ENCODE measurements around the gene NFIB. TPM values are rescaled to one million over a fixed set of nuclear protein-coding genes. Genes with fewer than 3 reads are reported as not detected.
A peak's percentile ranks its signal among the peaks of the same experiment; 100 is the strongest.

Gene NFIB
- polyA plus RNA-seq, 2 of the 4 experiments (the other 2 are of a cell fraction), result 10.7 to 21.7 TPM

DNA sequence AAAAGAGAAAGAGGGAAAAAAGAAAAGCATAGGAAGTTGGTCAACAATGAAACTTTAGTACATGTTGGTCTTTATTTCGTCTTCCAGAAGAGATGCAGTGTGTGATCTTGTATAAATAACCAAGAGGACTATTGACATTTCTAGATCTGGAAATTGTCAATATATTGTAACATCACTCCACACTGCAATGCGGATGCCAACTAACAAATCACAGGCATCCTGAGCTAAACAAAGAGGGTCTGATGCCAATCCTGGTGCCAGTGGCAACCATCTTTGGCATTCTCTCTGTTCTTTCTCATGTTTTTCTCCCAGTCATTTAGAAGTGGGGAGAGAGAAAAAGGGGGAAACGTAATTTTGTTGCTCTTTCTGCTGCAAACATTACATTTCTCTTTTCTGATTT is 9.7 kb downstream of the NFIB start:
- Histone ChIP-seq H3K4me2 (no peak overlapping the region), H3K4me3 (no peak overlapping the region), H3K9me3 (no peaks in the 10 kb centered on the region), H3K4me1 (peaks cover 40% of the 10 kb centered on the region), H3K27ac (no peak overlapping the region)
- DNase-seq (ENCODE audit: low read depth in 1 of 2, low spot score in 1 of 2), result no peak
- TF ChIP-seq RAD21 (conservative IDR thresholded peaks at IDR 0.05 in 1 of 2, IDR thresholded peaks at IDR 0.05 in 1 of 2), result no peak
- no peak for TF ChIP-seq EP300 (IDR thresholded peaks at IDR 0.05)
- TF ChIP-seq KDM1A (IDR thresholded peaks at IDR 0.05; ENCODE audit: low read depth), result no peak
- no peak for TF ChIP-seq BHLHE40 (IDR thresholded peaks at IDR 0.05; ENCODE audit: low read depth, low read length)
- no peak for TF ChIP-seq FOSL2 (IDR thresholded peaks at IDR 0.05)
- no peak for TF ChIP-seq FOSL2 (CRISPR knock-in tag; IDR thresholded peaks at IDR 0.05)
- TF ChIP-seq GATA3 (IDR thresholded peaks at IDR 0.05; ENCODE audit: borderline replicate concordance), result no peak
- TF ChIP-seq, protein P1, sequence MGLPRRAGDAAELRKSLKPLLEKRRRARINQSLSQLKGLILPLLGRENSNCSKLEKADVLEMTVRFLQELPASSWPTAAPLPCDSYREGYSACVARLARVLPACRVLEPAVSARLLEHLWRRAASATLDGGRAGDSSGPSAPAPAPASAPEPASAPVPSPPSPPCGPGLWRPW (IDR thresholded peaks at IDR 0.05), result no peak
- TF ChIP-seq NPAS2 (CRISPR knock-in tag; IDR thresholded peaks at IDR 0.05; ENCODE audit: borderline replicate concordance), result no peak
- TF ChIP-seq CBX2 (IDR thresholded peaks at IDR 0.05; ENCODE audit: borderline replicate concordance, low read depth), result no peak
- TF ChIP-seq, protein P2, sequence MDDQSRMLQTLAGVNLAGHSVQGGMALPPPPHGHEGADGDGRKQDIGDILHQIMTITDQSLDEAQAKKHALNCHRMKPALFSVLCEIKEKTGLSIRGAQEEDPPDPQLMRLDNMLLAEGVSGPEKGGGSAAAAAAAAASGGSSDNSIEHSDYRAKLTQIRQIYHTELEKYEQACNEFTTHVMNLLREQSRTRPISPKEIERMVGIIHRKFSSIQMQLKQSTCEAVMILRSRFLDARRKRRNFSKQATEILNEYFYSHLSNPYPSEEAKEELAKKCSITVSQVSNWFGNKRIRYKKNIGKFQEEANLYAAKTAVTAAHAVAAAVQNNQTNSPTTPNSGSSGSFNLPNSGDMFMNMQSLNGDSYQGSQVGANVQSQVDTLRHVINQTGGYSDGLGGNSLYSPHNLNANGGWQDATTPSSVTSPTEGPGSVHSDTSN (IDR thresholded peaks at IDR 0.05), result no peak
- TF ChIP-seq RARB (CRISPR knock-in tag; IDR thresholded peaks at IDR 0.05), result no peak
- TF ChIP-seq, protein P3, sequence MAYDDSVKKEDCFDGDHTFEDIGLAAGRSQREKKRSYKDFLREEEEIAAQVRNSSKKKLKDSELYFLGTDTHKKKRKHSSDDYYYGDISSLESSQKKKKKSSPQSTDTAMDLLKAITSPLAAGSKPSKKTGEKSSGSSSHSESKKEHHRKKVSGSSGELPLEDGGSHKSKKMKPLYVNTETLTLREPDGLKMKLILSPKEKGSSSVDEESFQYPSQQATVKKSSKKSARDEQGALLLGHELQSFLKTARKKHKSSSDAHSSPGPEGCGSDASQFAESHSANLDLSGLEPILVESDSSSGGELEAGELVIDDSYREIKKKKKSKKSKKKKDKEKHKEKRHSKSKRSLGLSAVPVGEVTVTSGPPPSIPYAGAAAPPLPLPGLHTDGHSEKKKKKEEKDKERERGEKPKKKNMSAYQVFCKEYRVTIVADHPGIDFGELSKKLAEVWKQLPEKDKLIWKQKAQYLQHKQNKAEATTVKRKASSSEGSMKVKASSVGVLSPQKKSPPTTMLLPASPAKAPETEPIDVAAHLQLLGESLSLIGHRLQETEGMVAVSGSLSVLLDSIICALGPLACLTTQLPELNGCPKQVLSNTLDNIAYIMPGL (CRISPR knock-in tag; IDR thresholded peaks at IDR 0.05; ENCODE audit: borderline replicate concordance), result no peak
- TF ChIP-seq, protein P4, sequence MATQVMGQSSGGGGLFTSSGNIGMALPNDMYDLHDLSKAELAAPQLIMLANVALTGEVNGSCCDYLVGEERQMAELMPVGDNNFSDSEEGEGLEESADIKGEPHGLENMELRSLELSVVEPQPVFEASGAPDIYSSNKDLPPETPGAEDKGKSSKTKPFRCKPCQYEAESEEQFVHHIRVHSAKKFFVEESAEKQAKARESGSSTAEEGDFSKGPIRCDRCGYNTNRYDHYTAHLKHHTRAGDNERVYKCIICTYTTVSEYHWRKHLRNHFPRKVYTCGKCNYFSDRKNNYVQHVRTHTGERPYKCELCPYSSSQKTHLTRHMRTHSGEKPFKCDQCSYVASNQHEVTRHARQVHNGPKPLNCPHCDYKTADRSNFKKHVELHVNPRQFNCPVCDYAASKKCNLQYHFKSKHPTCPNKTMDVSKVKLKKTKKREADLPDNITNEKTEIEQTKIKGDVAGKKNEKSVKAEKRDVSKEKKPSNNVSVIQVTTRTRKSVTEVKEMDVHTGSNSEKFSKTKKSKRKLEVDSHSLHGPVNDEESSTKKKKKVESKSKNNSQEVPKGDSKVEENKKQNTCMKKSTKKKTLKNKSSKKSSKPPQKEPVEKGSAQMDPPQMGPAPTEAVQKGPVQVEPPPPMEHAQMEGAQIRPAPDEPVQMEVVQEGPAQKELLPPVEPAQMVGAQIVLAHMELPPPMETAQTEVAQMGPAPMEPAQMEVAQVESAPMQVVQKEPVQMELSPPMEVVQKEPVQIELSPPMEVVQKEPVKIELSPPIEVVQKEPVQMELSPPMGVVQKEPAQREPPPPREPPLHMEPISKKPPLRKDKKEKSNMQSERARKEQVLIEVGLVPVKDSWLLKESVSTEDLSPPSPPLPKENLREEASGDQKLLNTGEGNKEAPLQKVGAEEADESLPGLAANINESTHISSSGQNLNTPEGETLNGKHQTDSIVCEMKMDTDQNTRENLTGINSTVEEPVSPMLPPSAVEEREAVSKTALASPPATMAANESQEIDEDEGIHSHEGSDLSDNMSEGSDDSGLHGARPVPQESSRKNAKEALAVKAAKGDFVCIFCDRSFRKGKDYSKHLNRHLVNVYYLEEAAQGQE (IDR thresholded peaks at IDR 0.05), result no peak
- TF ChIP-seq, protein P5, sequence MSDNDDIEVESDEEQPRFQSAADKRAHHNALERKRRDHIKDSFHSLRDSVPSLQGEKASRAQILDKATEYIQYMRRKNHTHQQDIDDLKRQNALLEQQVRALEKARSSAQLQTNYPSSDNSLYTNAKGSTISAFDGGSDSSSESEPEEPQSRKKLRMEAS (IDR thresholded peaks at IDR 0.05), result no peak
- TF ChIP-seq ESRRA (IDR thresholded peaks at IDR 0.05; ENCODE audit: borderline replicate concordance, low read length), result no peak
- no peak for TF ChIP-seq JUNB (IDR thresholded peaks at IDR 0.05)
- POLR2A ChIA-PET, result no interaction called here
- CTCF ChIA-PET, result interaction anchor here (0.6 kb wide), 1 partner anchor 27 kb away, joined by 3 read pairs; no protein-coding TSS in a partner anchor
- 91% methylated on average over 3 of the region's 3 CpGs for WGBS (ENCODE audit: missing lambda C conversion rate)
- FAIRE-seq, result no peak
- ATAC-seq, result no peak

DNA sequence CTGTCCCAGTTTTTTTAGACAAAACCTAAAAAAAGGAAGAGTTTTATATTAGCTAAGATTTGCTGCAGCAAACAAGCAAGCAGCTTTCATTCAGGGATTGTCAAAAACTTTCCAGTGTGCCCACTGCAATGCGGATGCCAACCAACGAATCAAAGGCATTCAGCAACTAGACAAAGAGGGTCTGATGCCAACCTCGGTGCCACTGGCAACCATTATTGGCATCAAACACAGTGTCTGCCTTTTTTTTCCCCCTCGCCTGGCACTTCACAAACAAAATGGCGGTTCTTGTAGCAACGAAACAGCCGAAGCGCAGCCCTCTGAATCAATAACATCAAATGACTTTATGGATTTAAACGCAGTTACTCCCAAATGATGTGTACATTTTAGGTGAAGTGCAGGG is 10.4 kb downstream of the NFIB start:
- ATAC-seq (no peak), DNase-seq (ENCODE audit: low read depth in 1 of 2, low spot score in 1 of 2) (no peak), FAIRE-seq (no peak)
- ChIA-PET POLR2A (no interaction called here), CTCF (no interaction called here)
- WGBS (ENCODE audit: missing lambda C conversion rate), result 97% methylated on average over 9 of the region's 9 CpGs
- H3K9me3 ChIP-seq, result no peaks in the 10 kb centered on the region
- peaks cover 33% of the 10 kb centered on the region for H3K4me1 ChIP-seq
- H3K4me2 ChIP-seq, result peak overlapping the region; percentile 66; the same call in 1 of the 3 replicates
- no peak overlapping the region for H3K4me3 ChIP-seq
- no peak overlapping the region for H3K27ac ChIP-seq
- TF ChIP-seq POLR2AphosphoS2 (conservative IDR thresholded peaks at IDR 0.05; ENCODE audit: low read length) (no peak), HOXA7 (CRISPR knock-in tag; IDR thresholded peaks at IDR 0.05) (no peak), ESRRA (IDR thresholded peaks at IDR 0.05; ENCODE audit: borderline replicate concordance, low read length) (no peak), TP53 (CRISPR knock-in tag; IDR thresholded peaks at IDR 0.05) (no peak), NR3C1 (IDR thresholded peaks at IDR 0.05) (no peak), EP300 (IDR thresholded peaks at IDR 0.05) (no peak), MYC (IDR thresholded peaks at IDR 0.05; ENCODE audit: borderline replicate concordance, low read length) (no peak), CHD4 (IDR thresholded peaks at IDR 0.05; ENCODE audit: borderline replicate concordance) (no peak), FOXS1 (CRISPR knock-in tag; IDR thresholded peaks at IDR 0.05) (no peak), RCOR1 (IDR thresholded peaks at IDR 0.05; ENCODE audit: low read depth, low read length) (no peak), CBX8 (IDR thresholded peaks at IDR 0.05) (no peak), HOXB13 (CRISPR knock-in tag; IDR thresholded peaks at IDR 0.05; ENCODE audit: low read depth) (no peak), NPAS2 (CRISPR knock-in tag; IDR thresholded peaks at IDR 0.05; ENCODE audit: borderline replicate concordance) (no peak), HOXB5 (CRISPR knock-in tag; IDR thresholded peaks at IDR 0.05) (no peak), ZSCAN20 (CRISPR knock-in tag; IDR thresholded peaks at IDR 0.05) (no peak)
- TF ChIP-seq, protein P2 (IDR thresholded peaks at IDR 0.05), result no peak
- TF ChIP-seq, protein P6, sequence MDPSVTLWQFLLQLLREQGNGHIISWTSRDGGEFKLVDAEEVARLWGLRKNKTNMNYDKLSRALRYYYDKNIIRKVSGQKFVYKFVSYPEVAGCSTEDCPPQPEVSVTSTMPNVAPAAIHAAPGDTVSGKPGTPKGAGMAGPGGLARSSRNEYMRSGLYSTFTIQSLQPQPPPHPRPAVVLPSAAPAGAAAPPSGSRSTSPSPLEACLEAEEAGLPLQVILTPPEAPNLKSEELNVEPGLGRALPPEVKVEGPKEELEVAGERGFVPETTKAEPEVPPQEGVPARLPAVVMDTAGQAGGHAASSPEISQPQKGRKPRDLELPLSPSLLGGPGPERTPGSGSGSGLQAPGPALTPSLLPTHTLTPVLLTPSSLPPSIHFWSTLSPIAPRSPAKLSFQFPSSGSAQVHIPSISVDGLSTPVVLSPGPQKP (IDR thresholded peaks at IDR 0.05; ENCODE audit: low read depth, low read length), result no peak

Measured in A549 (cell line).